Neutrophil (primary cell): ENCODE data around the gene TNFRSF25.

ENCODE experiments used
- H3K27ac ChIP-seq: fragments of 200-600 bp; sonication (generic); 2 replicates; pipeline ENCODE4 v1.5.1; 2016; ENCODE audit warnings: mild to moderate bottlenecking, moderate library complexity
- H3K27me3 ChIP-seq: fragments of 200-600 bp; sonication (generic); 2 replicates; pipeline ENCODE4 v1.6.0; 2016; ENCODE audit warnings: mild to moderate bottlenecking
- H3K36me3 ChIP-seq: fragments of 200-600 bp; sonication (generic); 2 replicates; pipeline ENCODE4 v1.5.1; 2017
- H3K4me1 ChIP-seq, 2 experiments: fragments of 200-600 bp in 1 of 2; sonication (generic) in 1 of 2; 1 replicate in 1 of 2; 2 replicates in 1 of 2; pipeline versions ENCODE4 v1.5.1 to v1.6.1; 2013 to 2016; ENCODE audit warnings: low read depth in 1 of 2, low read length in 1 of 2, mild to moderate bottlenecking in 1 of 2, moderate library complexity in 1 of 2; ENCODE audit not compliant: control insufficient read depth in 1 of 2, insufficient read depth in 1 of 2
- H3K4me3 ChIP-seq, 2 experiments: fragments of 200-600 bp in 1 of 2; sonication (generic) in 1 of 2; 1 replicate in 1 of 2; 2 replicates in 1 of 2; pipeline ENCODE4 v1.5.1; 2013 to 2016; ENCODE audit warnings: low read depth in 1 of 2, low read length in 1 of 2, mild to moderate bottlenecking in 1 of 2, moderate library complexity in 1 of 2
- H3K9me3 ChIP-seq: fragments of 200-600 bp; sonication (generic); 2 replicates; pipeline ENCODE4 v1.5.1; 2016
- CTCF ChIP-seq: fragments of 200-600 bp; sonication (generic); IDR thresholded peaks from 2 replicates; pipeline ENCODE4 v1.5.1; 2016; ENCODE audit warnings: antibody characterized with exemption

Gene TNFRSF25

DNA sequence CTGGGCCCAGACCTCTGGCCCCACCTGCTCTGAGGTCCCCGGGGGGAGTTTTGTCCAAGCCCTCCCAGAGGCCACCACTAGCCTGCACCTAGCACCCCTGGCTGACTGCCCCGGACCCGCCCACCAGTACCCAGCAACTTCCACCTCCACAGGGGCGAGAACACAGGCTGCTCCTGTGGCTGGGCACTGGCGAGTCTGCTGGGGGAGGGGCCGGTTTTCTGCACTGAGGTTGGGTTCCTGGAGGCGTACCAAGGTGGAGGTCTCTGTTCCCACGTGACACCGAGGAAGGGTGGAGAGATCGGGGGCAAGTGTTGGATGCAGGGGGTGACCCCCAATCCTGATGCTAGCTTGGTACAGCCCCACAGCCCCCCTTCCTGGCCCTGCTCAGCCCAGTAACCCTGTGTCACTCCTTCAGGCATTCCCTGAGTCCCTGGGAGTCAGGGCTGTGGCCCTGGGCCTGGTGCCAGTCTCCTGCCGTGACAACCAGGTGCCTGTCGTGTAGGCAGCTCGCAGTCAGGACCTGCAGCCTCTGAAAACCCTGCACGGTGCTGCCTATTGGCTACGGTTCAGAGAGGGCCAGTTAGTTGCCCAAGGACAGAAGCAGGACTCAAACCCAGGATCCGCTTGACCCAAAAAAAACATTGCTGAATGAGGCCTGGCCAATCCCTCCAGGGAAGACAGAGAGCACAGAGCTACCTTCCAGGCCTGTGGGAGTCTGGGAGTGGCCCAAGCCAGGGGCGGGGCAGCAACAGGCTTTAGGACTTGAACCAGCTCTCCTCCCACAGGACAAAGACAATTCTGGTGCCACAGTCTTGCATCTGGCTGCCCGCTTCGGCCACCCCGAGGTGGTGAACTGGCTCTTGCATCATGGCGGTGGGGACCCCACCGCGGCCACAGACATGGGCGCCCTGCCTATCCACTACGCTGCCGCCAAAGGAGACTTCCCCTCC is 38.3 kb downstream of the TNFRSF25 start:
- Histone ChIP-seq H3K9me3 (no peaks in the 10 kb centered on the region), H3K36me3 (no peaks in the 10 kb centered on the region), H3K4me1 (peaks cover 0 to 5% of the 10 kb centered on the region in 2 experiments), H3K27me3 (peaks cover 85% of the 10 kb centered on the region), H3K27ac (no peak overlapping the region), H3K4me3 (no peak overlapping the region)
- no peak for TF ChIP-seq CTCF

- H3K27me3 ChIP-seq, result peaks cover 93% of the 10 kb centered on the region
- H3K4me1 ChIP-seq, result peaks cover 0 to 5% of the 10 kb centered on the region in 2 experiments
- no peaks in the 10 kb centered on the region for H3K36me3 ChIP-seq
- no peak overlapping the region for H3K4me3 ChIP-seq
- H3K27ac ChIP-seq, result no peak overlapping the region
- H3K9me3 ChIP-seq, result no peaks in the 10 kb centered on the region
- no peak for TF ChIP-seq CTCF
These were observed 39.0 kb downstream of the TNFRSF25 start for GRCh38 chr1:6426972-6427350.

GRCh38 chr1:6426277-6426971 is 39.5 kb downstream of the TNFRSF25 start:
- peaks cover 98% of the 10 kb centered on the region for H3K27me3 ChIP-seq

GRCh38 chr1:6425658-6426057 is 40.3 kb downstream of the TNFRSF25 start:
- peaks cover 100% of the 10 kb centered on the region for H3K27me3 ChIP-seq
- peaks cover 0 to 5% of the 10 kb centered on the region in 2 experiments for H3K4me1 ChIP-seq
- no peak overlapping the region for H3K27ac ChIP-seq
- TF ChIP-seq CTCF, result no peak
- no peak overlapping the region for H3K4me3 ChIP-seq
- H3K36me3 ChIP-seq, result no peaks in the 10 kb centered on the region
- H3K9me3 ChIP-seq, result no peaks in the 10 kb centered on the region

More at GRCh38 chr1:6426277-6426971, 39.5 kb downstream of the TNFRSF25 start:
- no peak overlapping the region for H3K27ac ChIP-seq
- H3K9me3 ChIP-seq, result no peaks in the 10 kb centered on the region
- no peaks in the 10 kb centered on the region for H3K36me3 ChIP-seq
- no peak for TF ChIP-seq CTCF
- H3K4me1 ChIP-seq, result peaks cover 0 to 5% of the 10 kb centered on the region in 2 experiments
- no peak overlapping the region for H3K4me3 ChIP-seq

DNA sequence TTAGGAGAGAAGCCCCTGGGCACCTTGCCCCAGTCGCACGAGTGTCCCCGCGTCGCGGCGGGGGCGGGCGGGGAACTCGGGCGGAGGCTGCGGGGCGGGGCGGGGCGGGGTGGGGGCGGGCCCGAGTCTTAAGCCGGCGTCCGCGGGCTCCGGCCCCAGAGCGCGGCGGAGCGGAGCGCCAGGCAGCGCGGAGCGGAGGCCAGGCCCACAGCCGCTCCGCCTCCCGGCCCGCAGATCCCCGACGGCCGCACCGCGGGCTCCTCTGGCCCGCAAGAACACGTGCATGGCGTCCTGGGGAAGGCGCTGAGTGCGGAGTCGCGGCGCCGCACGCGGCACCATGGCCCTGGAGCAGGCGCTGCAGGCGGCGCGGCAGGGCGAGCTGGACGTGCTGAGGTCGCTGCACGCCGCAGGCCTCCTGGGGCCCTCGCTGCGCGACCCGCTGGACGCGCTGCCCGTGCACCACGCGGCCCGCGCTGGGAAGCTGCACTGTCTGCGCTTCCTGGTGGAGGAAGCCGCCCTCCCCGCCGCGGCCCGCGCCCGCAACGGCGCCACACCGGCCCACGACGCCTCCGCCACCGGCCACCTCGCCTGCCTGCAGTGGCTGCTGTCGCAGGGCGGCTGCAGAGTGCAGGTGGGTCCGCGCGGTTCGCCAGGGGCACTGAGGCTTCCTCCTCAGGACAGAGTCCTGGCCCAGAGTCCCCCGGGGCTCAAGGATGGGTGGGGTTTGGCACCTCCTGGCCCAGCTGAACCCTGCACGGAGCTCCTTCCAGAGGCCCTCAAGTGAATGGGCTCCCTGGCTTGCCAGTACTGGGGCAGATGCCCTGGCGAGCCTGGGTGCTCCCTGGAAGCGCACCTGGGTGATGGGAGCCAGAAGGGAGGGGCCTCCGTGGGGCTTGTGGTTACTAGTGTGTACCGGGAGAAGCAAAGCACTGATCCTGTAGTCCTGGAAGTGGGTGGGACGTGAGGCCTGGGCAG is 41.1 kb downstream of the TNFRSF25 start, which contains the start of gene ESPN:
TSS of gene ESPN (plus strand) at position 158 of the 975 bp plus-strand sequence. CDS start at position 338, 180 bp downstream.
- peaks cover 0 to 5% of the 10 kb centered on the region in 2 experiments for H3K4me1 ChIP-seq
- H3K27me3 ChIP-seq, result peaks cover 100% of the 10 kb centered on the region
- H3K27ac ChIP-seq, result no peak within 1 kb of the TSS

More for the DNA sequence above, 41.1 kb downstream of the TNFRSF25 start, which contains the start of gene ESPN:
- no peak for TF ChIP-seq CTCF
- Histone ChIP-seq H3K9me3 (no peaks in the 10 kb centered on the region), H3K36me3 (no peaks in the 10 kb centered on the region), H3K4me3 (no peak within 1 kb of the TSS)
